ENCODE results near the gene IRAK2. TPM values are rescaled to one million over a fixed set of nuclear protein-coding genes. Genes with fewer than 3 reads are reported as not detected.

Gene IRAK2
- total RNA-seq, 1 experiment from 2014 or later, result 0.61 TPM

DNA sequence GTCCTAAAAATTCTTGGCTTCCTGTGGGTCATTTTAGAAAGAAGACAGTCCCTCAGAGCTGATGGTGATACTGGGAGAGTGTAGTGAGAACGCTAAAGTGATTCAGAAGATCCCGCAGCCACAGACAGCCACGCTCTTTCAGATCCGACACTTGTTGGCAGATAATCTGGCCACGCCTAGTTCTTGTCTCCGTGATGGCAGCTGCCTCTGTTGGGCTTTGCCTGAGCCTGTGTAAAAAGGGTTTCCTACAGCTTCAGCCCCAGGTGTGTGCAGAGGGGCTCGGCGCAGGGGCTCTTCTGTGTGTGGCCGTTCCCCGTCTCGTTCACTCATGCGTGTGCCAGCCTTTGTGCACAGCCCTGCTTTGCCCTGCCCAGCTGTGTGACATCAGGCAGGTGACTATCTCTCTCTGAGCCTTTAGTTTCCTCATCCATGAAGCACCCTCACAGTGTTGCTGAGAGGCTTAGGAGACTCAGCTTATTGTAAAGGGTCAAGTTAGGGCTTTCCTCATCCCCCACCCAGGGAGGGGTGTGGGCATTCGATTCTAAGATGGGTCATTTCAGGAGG, 6.3 kb downstream of the IRAK2 start:
- Histone ChIP-seq H3K23ac (ENCODE audit: insufficient read length, low read depth, low read length) (no peak overlapping the region), H3K18ac (ENCODE audit: insufficient read length, low read depth, low read length) (no peak overlapping the region), H3T11ph (ENCODE audit: low read length) (no peak overlapping the region), H3K23me2 (ENCODE audit: insufficient read length, low read depth, low read length, poor library complexity, severe bottlenecking) (no peaks in the 10 kb centered on the region), H2BK5ac (ENCODE audit: insufficient read length, low read length) (no peak overlapping the region), H4K20me1 (ENCODE audit: control insufficient read depth, insufficient read depth, insufficient read length) (no peaks in the 10 kb centered on the region), H3K4ac (ENCODE audit: low read depth, low read length) (no peak overlapping the region), H3K4me2 (ENCODE audit: insufficient read depth, insufficient read length, low read length) (no peak overlapping the region), H2BK15ac (ENCODE audit: low read depth, low read length) (no peak overlapping the region), H3K27me3 (ENCODE audit: insufficient read depth, low read length) (no peaks in the 10 kb centered on the region), H2BK20ac (ENCODE audit: low read depth, low read length, poor library complexity, severe bottlenecking) (no peak overlapping the region), H2AK5ac (ENCODE audit: insufficient read length, low read length) (no peak overlapping the region), H3K9me3 (ENCODE audit: control insufficient read depth, low read depth, low read length) (no peaks in the 10 kb centered on the region), H3K79me1 (ENCODE audit: insufficient read depth, low read depth, low read length, poor library complexity, severe bottlenecking) (no peaks in the 10 kb centered on the region), H2BK12ac (ENCODE audit: insufficient read length, low read depth, low read length) (no peak overlapping the region), H2BK120ac (ENCODE audit: low read depth, low read length, poor library complexity, severe bottlenecking) (no peak overlapping the region), H3K79me2 (ENCODE audit: insufficient read depth, low read length) (no peaks in the 10 kb centered on the region), H3K14ac (ENCODE audit: insufficient read depth, low read length) (no peak overlapping the region), H2AFZ (ENCODE audit: low read length) (no peak overlapping the region), H3K4me1 (ENCODE audit: insufficient read depth, low read length) (no peaks in the 10 kb centered on the region), H4K8ac (replicated peaks; ENCODE audit: insufficient read length, low read depth, low read length) (no peak overlapping the region), H4K91ac (ENCODE audit: insufficient read length, low read depth, low read length) (no peak overlapping the region), H3K27ac (ENCODE audit: insufficient read length, low read depth, low read length) (no peak overlapping the region), H3K56ac (ENCODE audit: insufficient read length, low read depth, low read length) (no peak overlapping the region), H3K9ac (ENCODE audit: extremely low read depth, insufficient read length, low read length) (no peak overlapping the region), H4K5ac (ENCODE audit: insufficient read length, low read depth, low read length) (no peak overlapping the region)
- DNase-seq, result no peak
- H3K4me1 Mint-ChIP-seq, result peaks cover 6 to 10% of the 10 kb centered on the region in 2 experiments; a peak in 3 of 4 replicates
- H3K9me3 Mint-ChIP-seq, result peaks cover 14 to 21% of the 10 kb centered on the region in 2 experiments
- TF ChIP-seq, protein P1, sequence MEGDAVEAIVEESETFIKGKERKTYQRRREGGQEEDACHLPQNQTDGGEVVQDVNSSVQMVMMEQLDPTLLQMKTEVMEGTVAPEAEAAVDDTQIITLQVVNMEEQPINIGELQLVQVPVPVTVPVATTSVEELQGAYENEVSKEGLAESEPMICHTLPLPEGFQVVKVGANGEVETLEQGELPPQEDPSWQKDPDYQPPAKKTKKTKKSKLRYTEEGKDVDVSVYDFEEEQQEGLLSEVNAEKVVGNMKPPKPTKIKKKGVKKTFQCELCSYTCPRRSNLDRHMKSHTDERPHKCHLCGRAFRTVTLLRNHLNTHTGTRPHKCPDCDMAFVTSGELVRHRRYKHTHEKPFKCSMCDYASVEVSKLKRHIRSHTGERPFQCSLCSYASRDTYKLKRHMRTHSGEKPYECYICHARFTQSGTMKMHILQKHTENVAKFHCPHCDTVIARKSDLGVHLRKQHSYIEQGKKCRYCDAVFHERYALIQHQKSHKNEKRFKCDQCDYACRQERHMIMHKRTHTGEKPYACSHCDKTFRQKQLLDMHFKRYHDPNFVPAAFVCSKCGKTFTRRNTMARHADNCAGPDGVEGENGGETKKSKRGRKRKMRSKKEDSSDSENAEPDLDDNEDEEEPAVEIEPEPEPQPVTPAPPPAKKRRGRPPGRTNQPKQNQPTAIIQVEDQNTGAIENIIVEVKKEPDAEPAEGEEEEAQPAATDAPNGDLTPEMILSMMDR (conservative IDR thresholded peaks at IDR 0.05), result no peak
- no peak overlapping the region for H3K4me3 Mint-ChIP-seq
- peaks cover 8% of the 10 kb centered on the region for H3K27me3 Mint-ChIP-seq (ENCODE audit: low read depth)
- H3K27ac Mint-ChIP-seq, result peak overlapping the region in 1 of 3 experiments; percentile 74; a peak in 1 of 7 replicates
- WGBS (ENCODE audit: extremely low coverage, insufficient read length, low lambda C conversion rate), result no CpG with 5 or more reads among the region's 13 CpGs
- H3K36me3 Mint-ChIP-seq (ENCODE audit: insufficient read depth in 1 of 3, low read depth in 3 of 3), result peaks cover 7 to 18% (median 15%) of the 10 kb centered on the region in 3 experiments

Measured in H9 (cell line).